Activated CD4-positive, CD25-positive, alpha-beta regulatory T cell (primary cell): Measurements from ENCODE around the gene LPP.
"Not testable (repeated sequence)": the region's sequence is repeated elsewhere in the genome, so short reads cannot be mapped to it uniquely, and the experiment has no call there.

Experiments
- DNase-seq, 4 experiments: peaks; one replicate each; lab custom pipeline; 2025; lab: John Stamatoyannopoulos, UW

LPP gene

DNA sequence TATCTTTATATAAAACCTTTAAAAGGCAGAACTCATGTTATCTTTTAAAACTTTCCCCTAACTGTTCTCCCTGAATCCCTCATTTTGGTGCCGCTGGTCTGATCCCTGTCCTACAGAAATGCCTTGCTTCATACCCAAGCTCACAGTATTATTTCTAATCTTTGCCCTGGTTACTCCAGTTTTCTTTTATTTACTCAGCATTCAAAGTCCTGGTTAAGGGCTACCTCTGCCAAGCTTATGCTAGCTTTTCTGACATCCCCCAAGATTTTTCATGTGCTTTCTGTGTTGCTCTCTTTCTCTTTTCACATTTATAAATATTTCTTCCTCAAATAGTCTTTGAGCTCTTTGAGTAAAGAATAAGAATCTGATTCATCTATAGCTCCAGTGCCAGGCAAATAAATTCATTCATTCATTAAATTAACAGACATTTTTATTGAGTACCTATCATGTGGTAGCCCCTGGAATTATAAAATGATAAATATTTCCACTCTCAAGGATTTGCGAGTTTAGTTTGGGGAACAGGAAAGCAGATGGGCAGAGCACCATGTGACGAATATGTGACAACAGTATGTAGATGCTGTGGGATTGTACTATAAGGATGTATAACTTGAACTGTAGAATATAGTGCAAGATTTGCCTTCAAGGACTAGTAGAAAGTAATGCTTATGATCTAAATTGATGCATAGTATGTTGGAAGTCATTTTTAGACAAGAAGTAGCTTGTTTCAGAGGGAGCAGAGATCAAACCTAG is 247.5 kb downstream of the LPP start:
- DNase-seq, result no peak

DNA sequence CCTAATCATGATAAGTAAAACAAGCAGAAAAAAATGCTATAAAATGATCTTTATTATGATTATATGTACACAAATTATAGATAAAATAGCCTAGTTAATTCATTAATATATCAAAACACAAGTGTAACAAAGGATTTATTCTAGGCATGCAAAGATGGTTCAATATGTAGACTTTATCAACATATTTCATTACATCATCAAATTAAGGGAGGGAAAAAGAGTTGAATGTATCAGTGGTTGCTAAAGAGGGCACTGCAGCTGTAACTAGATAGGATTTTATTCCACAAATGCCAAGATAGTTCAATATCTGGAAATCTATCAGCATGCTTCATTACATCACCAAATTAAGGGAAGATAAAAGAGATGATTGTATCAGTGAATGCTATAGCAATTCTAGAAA is 248.3 kb downstream of the LPP start:
- no peak for DNase-seq

GRCh38 chr3:188403404-188403803 is 249.4 kb downstream of the LPP start:
- DNase-seq, result no peak

DNA sequence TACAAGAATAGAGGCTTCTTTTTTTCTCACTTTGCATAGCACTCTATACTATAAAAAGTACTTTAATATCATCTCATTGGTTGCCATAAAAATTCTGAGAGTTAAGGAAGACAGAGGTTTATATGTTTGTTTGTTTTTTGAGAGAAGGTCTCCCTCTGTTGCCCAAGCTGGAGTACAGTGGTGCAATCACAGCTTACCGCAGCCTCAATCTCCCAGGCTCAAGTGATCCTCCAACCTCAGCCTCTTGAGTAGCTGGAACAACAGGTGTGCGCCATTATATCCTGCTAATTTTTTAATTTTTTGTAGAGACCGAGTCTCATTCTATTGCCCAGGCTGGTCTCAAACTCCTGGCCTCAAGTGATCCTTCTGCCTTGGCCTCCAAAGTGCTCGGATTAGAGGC is 250.2 kb downstream of the LPP start:
- no peak for DNase-seq

- DNase-seq, result no peak
Measured at GRCh38 chr3:188404701-188405100, 250.7 kb downstream of the LPP start.

DNA sequence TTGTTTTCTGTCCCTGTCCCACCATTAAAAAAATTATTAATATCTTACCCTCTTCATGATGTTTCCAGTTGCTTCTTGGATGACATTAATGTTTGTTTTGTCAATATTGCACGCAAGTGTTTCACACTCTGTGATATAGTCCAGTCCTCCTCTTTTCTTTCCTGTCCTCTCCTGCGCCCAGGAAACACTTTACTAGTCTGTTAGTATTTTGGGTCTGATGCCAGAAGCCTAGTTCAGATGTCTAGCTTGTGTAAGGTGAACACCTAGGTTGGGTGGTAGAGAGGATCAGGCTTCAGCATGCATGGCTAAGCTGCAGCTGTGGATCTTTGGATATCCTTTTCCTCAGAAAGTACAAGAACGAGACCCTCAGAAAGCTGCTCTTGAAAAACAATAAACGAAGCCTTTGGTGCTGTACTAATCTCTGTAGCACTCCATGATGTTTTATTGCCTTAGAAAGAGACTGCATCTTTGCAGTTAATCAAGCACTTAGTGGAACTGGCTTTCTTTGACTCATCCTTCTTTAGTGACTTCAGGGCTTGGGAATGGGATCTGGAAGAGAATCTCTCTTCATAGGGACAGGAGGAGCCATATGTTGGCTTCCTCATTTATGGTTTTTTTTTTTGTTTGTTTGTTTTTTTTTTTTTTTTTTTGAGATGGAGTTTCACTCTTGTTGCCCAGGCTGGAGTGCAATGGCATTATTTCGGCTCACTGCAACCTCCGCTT is 253.4 kb downstream of the LPP start:
- DNase-seq, result no peak

DNA sequence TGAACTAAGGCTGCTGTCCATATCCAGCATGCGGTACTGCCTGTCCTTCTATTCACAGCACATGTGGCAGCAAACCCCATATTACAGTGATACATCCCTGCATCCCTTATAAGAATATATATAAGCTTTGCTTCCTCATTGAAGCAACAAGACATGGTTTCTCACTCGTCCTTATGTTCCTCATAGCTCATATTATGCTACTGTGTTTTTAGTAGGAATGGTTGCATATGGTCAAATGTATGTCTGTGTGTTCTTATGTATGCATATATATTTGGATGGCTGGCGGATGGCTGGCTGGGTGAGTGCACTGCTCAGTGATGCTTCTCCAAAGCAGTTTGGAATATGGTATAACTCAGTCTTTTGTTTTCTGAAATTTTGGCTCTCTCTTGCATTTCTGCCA is 254.9 kb downstream of the LPP start:
- DNase-seq, result no peak

- no peak for DNase-seq
Measured at GRCh38 chr3:188411750-188412149, 257.8 kb downstream of the LPP start.

- no peak for DNase-seq
Measured at GRCh38 chr3:188415196-188415595, 261.2 kb downstream of the LPP start.

- no peak for DNase-seq
Measured at GRCh38 chr3:188416041-188416440, 262.1 kb downstream of the LPP start.

- no peak for DNase-seq
Measured at GRCh38 chr3:188417271-188417696, 263.3 kb downstream of the LPP start.

DNA sequence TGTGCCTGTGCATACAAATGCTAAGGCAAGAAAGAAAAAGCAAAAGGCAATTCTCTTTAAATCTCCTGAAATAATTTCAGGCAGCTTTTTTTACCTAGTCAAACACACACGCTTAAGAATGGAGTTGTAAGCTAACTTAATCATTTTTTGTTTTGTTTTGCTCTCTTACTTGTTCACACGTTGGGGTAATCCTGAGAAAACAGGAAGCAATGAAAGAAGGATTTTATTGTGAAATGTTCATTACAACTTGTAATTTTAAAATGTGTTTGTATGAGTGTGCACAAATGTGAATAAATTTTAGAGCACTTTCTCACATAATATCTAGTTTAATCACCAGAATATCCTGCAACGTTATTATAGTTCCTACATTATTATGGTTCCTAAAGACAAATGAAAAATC is 263.8 kb downstream of the LPP start:
- DNase-seq, result no peak

DNA sequence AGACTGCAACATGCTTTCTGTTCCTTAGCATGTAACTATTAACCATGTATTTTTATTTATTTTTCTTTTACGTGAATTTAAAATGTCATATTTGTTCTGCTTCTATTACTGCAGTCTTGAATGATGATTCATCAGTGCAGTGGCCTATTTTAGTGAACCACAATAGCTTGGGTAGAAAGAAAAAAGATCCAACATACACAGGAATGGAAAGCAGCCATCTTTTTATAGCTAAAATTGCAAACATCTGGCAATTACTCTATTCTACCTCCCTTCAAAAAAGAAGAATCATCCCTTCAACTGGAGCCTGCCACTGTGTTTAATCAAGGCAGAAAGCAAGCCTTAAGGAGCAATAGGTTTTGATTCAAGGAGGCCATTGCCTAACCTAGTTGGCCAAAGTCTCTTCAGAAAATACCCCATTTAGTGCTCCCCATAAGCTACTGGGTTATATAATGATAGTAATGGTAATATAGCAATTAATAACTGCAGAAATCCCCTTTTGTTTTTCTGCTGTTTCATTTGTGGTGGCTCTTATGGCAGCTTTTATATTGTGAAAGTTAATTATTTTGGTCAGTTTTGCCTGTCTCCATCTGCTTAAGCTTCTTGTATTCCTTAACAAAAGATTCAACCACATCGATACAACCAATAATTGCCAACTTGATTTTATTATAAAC is 267.3 kb downstream of the LPP start:
- DNase-seq, result no peak

GRCh38 chr3:188421836-188422540 is 268.0 kb downstream of the LPP start:
- no peak for DNase-seq

- not testable (repeated sequence) for DNase-seq
Measured at GRCh38 chr3:188427981-188428380, 274.0 kb downstream of the LPP start.

DNA sequence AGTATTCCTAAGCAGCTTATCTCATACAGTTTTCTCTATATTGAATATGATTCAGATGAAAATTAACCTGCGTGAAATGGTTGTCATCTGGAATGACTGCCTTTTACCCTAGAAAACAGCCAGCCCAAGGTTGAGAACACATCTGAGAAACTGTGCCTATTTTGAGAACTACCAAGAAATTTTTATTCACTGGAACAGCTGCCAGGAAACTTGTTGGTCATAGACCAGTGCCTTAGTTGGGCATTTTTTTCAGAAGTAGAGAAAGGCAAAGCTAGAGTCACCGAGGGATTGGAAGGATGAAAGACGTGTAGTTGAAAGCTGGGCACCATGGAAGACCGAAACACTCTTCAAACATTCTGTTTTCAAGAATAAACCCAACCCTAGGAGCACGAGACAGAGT is 277.1 kb downstream of the LPP start:
- DNase-seq, result no peak

- no peak for DNase-seq
Measured at GRCh38 chr3:188431553-188431952, 277.6 kb downstream of the LPP start.

DNA sequence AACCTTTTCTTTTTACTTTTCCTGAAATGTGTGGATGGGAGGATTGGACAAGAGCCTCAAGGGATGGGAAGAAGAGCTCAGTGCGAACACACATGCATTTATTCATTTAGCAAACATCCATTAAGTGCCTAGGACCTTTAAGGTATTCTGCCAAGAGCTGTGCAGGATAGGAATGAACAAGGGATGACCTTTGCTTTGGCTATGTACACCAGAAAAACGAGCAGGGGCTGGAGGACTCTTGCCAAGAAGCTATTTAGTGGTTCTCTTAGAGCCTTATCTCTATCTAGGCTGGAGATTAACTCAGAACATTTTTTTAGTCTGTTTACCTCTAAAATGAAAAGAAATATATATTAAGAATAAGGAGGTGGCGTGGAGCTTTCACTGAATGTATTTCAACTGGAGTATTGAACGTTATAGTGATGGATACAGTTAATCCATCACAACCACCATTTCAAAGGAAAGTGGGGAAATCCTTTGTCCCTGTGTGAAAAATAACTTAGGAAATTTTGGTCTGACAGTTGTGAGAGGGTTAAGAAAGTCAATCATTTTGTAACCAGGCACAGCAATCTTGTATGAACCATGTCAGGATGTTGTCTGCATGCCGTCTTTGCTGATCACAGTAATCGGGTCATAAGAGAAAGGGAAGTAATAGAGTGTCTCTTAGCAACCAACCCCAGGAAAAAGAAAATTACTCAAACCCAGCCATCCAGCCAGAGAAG is 279.0 kb downstream of the LPP start:
- no peak for DNase-seq

DNA sequence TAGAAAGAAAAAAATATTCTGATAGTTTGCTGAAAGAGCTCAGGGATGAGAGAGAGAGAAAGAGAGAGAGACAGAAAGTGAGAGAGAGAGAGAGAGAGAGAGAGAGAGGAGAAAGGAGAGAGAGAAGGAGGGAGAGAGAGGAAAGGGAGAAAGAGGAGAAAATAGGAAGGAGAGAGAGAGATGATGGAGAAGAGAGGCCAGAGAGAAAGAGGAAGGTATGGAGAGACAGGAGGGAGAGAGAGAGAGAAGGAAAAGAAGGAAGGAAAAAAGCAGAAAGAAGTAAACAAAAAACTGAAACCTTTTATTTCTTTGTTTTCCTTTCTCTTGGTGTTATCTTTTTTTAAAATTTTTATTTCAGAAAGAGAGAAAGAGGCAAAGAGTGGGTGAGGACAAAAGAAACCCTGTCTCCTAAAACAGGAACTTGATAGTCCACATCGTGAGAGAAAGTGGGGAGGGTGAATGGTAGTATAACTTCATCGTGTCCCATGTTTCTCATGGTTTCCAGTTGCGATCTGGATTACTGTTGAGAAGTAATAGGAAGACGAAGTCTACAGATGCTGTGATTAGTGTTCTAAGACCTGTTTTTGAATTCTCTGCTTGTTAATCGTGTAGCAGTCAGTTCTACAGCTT is 279.7 kb downstream of the LPP start:
- DNase-seq, result no peak

DNA sequence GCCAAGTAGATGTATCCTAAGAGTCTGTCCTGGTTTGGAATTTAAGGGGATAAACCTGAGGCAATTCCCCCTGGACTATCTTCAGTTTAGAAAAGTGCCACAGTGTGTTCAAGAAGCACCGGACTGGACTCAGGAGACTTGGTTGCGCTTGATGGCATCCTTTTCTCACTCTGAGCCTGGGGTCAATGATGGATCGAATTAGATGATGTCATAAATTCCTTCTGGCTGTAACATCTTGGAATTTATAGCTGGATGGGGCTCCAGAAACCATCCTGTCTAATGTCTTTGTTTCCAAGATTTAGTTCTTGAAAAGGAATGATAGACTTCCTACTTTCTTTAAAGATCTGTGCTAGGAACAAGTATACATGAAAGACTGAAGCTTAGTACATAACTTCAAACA is 280.6 kb downstream of the LPP start:
- DNase-seq, result no peak

DNA sequence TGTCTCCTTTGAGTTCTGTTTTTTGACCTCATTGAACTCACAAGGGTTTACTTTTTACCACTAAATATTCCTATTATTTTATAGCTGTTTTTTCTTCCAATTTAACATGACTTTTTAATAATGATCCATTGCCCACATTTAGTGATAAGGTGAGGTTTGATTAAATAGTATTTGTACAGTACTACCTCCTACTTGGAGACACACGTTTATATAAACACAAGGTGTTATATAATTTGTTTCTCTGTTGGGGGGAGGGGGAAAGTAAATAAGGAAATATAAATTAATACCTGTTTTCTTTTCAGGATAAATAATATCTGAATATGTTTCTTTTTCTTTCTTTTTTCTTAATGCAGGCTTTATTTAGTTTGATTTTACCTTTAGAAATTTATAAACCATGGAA is 281.3 kb downstream of the LPP start:
- no peak for DNase-seq
